H1 (cell line): Measurements from ENCODE around the gene OR2L13. TPM values are rescaled to one million over a fixed set of nuclear protein-coding genes. Genes with fewer than 3 reads are reported as not detected.

ENCODE experiments used
- CTCF ChIA-PET: fragments of 300-600 bp; sonication (Branson Sonifier 250); formaldehyde crosslinking; loops from one replicate; lab custom pipeline; 2021; ENCODE audit not compliant: partially characterized antibody; lab: Charles Lee
- POLR2A ChIA-PET: fragments of 300-600 bp; sonication (Branson Sonifier 250); formaldehyde crosslinking; loops from one replicate; lab custom pipeline; 2021; ENCODE audit warnings: inconsistent platforms; ENCODE audit not compliant: partially characterized antibody; lab: Charles Lee
- DNase-seq, 2 experiments: peaks; one replicate each; pipeline versions ENCODE4 v3.0.0 to v3.0.0-alpha.2; 2010 to 2022; ENCODE audit warnings: low spot score in 2 of 2, low read depth in 1 of 2, mixed read lengths in 1 of 2
- FAIRE-seq: peaks from 2 replicates; lab custom pipeline; 2011; peaks lifted over from hg19 to GRCh38; lab: Jason Lieb, UNC
- H2AFZ ChIP-seq: 2 replicates; pipeline ENCODE4 v1.8.1; 2012; ENCODE audit warnings: low read length, inconsistent platforms
- H2AK5ac ChIP-seq: 2 replicates; pipeline ENCODE4 v1.6.1; 2013; ENCODE audit warnings: low read depth, low read length
- H2BK120ac ChIP-seq: replicated peaks from 2 replicates; pipeline ENCODE3; 2013; ENCODE audit warnings: low read depth, low read length, inconsistent platforms
- H2BK12ac ChIP-seq: 2 replicates; pipeline ENCODE4 v1.6.1; 2013; ENCODE audit warnings: low read depth, low read length
- H2BK15ac ChIP-seq: 2 replicates; pipeline ENCODE4 v1.6.1; 2013; ENCODE audit warnings: low read length
- H2BK20ac ChIP-seq: 2 replicates; pipeline ENCODE4 v1.6.1; 2013; ENCODE audit warnings: low read length
- H2BK5ac ChIP-seq: 2 replicates; pipeline ENCODE4 v1.6.1; 2013; ENCODE audit warnings: low read depth, low read length
- H3K14ac ChIP-seq: 2 replicates; pipeline ENCODE4 v1.6.1; 2013; ENCODE audit warnings: inconsistent platforms; ENCODE audit not compliant: insufficient read length
- H3K18ac ChIP-seq: 2 replicates; pipeline ENCODE4 v1.6.1; 2013; ENCODE audit warnings: low read length; ENCODE audit errors: extremely low read depth
- H3K23ac ChIP-seq: 2 replicates; pipeline ENCODE4 v1.6.1; 2013; ENCODE audit warnings: inconsistent platforms; ENCODE audit not compliant: insufficient read length
- H3K23me2 ChIP-seq: 2 replicates; pipeline ENCODE4 v1.6.1; 2013; ENCODE audit warnings: low read depth, low read length
- H3K27ac ChIP-seq: 2 replicates; pipeline ENCODE4 v1.6.1; 2011; ENCODE audit warnings: low read depth, low read length, inconsistent platforms
- H3K27me3 ChIP-seq, 4 experiments: replicated peaks in 1 of 4; 1 replicate in 1 of 4; 2 replicates in 3 of 4; pipeline versions ENCODE4 v1.6.1 to v1.8.1; 2011 to 2013; ENCODE audit warnings: low read length in 3 of 4, mild to moderate bottlenecking in 3 of 4, inconsistent platforms in 2 of 4, mixed read lengths in 2 of 4, moderate library complexity in 1 of 4; ENCODE audit not compliant: control insufficient read depth in 3 of 4, insufficient read depth in 3 of 4; ENCODE audit errors: extremely low read depth in 1 of 4
- H3K36me3 ChIP-seq, 4 experiments: 2 replicates each; pipeline versions ENCODE4 v1.6.1 to v1.8.1; 2011 to 2013; ENCODE audit warnings: mild to moderate bottlenecking in 4 of 4, low read length in 3 of 4, moderate library complexity in 2 of 4, control low read depth in 1 of 4, inconsistent platforms in 1 of 4; ENCODE audit not compliant: insufficient read depth in 4 of 4, control insufficient read depth in 2 of 4
- H3K4ac ChIP-seq: replicated peaks from 2 replicates; pipeline ENCODE3; 2013; ENCODE audit warnings: low read length, low read depth, mixed read lengths, inconsistent platforms; ENCODE audit not compliant: insufficient read length
- H3K4me1 ChIP-seq, 4 experiments: replicated peaks in 1 of 4; 1 replicate in 1 of 4; 2 replicates in 3 of 4; pipeline versions ENCODE4 v1.6.1 to v1.8.1; 2011 to 2013; ENCODE audit warnings: low read length in 3 of 4, inconsistent platforms in 2 of 4, mixed read lengths in 1 of 4; ENCODE audit not compliant: insufficient read depth in 4 of 4, control insufficient read depth in 3 of 4
- H3K4me2 ChIP-seq, 2 experiments: 2 replicates each; pipeline versions ENCODE4 v1.6.1 to v1.8.1; 2011 to 2013; ENCODE audit warnings: low read depth in 2 of 2, low read length in 2 of 2, control low read depth in 1 of 2, inconsistent platforms in 1 of 2, mild to moderate bottlenecking in 1 of 2; ENCODE audit not compliant: insufficient read depth in 1 of 2
- H3K4me3 ChIP-seq, 4 experiments: fragments of 200-600, 300-600 bp in 1 of 4; sonication (generic), shearing (Covaris generic), sonication (Bioruptor Twin) in 1 of 4; 2 replicates each; pipeline versions ENCODE4 v1.5.1 to v1.8.1; 2011 to 2016; ENCODE audit warnings: low read length in 4 of 4, low read depth in 3 of 4, control low read depth in 2 of 4, inconsistent platforms in 2 of 4, mild to moderate bottlenecking in 2 of 4, mixed read lengths in 1 of 4, moderate library complexity in 1 of 4; ENCODE audit not compliant: insufficient read depth in 2 of 4; ENCODE audit errors: extremely low read depth in 1 of 4
- H3K56ac ChIP-seq: replicated peaks from 2 replicates; pipeline ENCODE3; 2013; ENCODE audit warnings: low read depth, mild to moderate bottlenecking, mixed read lengths, low read length, inconsistent platforms; ENCODE audit not compliant: insufficient read length
- H3K79me1 ChIP-seq: 2 replicates; pipeline ENCODE4 v1.6.1; 2013; ENCODE audit warnings: low read depth, low read length, control low read depth
- H3K79me2 ChIP-seq, 2 experiments: 2 replicates each; pipeline versions ENCODE4 v1.6.1 to v1.8.1; 2012 to 2013; ENCODE audit warnings: low read length in 2 of 2, mild to moderate bottlenecking in 2 of 2, inconsistent platforms in 1 of 2; ENCODE audit not compliant: insufficient read depth in 2 of 2, control insufficient read depth in 1 of 2
- H3K9ac ChIP-seq, 4 experiments: replicated peaks in 1 of 4; 1 replicate in 1 of 4; 2 replicates in 3 of 4; pipeline versions ENCODE4 v1.6.1 to v1.8.1; 2011 to 2013; ENCODE audit warnings: low read depth in 3 of 4, low read length in 3 of 4, control low read depth in 2 of 4, mild to moderate bottlenecking in 2 of 4, moderate library complexity in 2 of 4, inconsistent platforms in 1 of 4; ENCODE audit errors: extremely low read depth in 1 of 4
- H3K9me3 ChIP-seq, 2 experiments: 2 replicates each; pipeline versions ENCODE4 v1.6.1 to v1.8.1; 2012 to 2013; ENCODE audit warnings: mild to moderate bottlenecking in 2 of 2, moderate library complexity in 2 of 2, control low read depth in 1 of 2, inconsistent platforms in 1 of 2, low read depth in 1 of 2, low read length in 1 of 2, mixed read lengths in 1 of 2; ENCODE audit not compliant: insufficient read depth in 2 of 2
- H4K20me1 ChIP-seq, 2 experiments: replicated peaks in 1 of 2; 2 replicates each; pipeline versions ENCODE3 to v1.8.1; 2011 to 2013; ENCODE audit warnings: inconsistent platforms in 2 of 2, low read length in 2 of 2, mild to moderate bottlenecking in 1 of 2; ENCODE audit not compliant: insufficient read depth in 2 of 2, control insufficient read depth in 1 of 2
- H4K5ac ChIP-seq: 2 replicates; pipeline ENCODE4 v1.6.1; 2013; ENCODE audit warnings: low read length, low read depth, mixed read lengths, inconsistent platforms; ENCODE audit not compliant: insufficient read length
- H4K8ac ChIP-seq: 2 replicates; pipeline ENCODE4 v1.8.0; 2013; ENCODE audit warnings: mild to moderate bottlenecking, moderate library complexity, low read length, inconsistent platforms; ENCODE audit not compliant: insufficient read depth; ENCODE audit errors: extremely low read depth
- H4K91ac ChIP-seq: replicated peaks from 2 replicates; pipeline ENCODE3; 2013; ENCODE audit warnings: low read length, mixed read lengths, inconsistent platforms; ENCODE audit not compliant: insufficient read length
- ASH2L ChIP-seq: fragments of 200-600, 300-600 bp; sonication (generic); IDR thresholded peaks from one replicate; pipeline ENCODE4 v1.7.1; 2017; ENCODE audit warnings: low read length
- ATF3 ChIP-seq: IDR thresholded peaks from 2 replicates; pipeline ENCODE4 v1.6.1; 2011; ENCODE audit warnings: low read depth, mild to moderate bottlenecking, low read length; ENCODE audit not compliant: insufficient read depth
- CTCF ChIP-seq, 3 experiments: IDR thresholded peaks; 1 replicate in 2 of 3; 2 replicates in 1 of 3; pipeline versions ENCODE4 v1.5.1 to v1.6.1; 2011; ENCODE audit warnings: low read length in 3 of 3, mild to moderate bottlenecking in 3 of 3, inconsistent platforms in 2 of 3, low read depth in 1 of 3, moderate library complexity in 1 of 3; ENCODE audit not compliant: insufficient read depth in 1 of 3; ENCODE audit errors: control extremely low read depth in 1 of 3
- FOSL1 ChIP-seq: IDR thresholded peaks from 2 replicates; pipeline ENCODE4 v1.6.1; 2011; ENCODE audit warnings: mild to moderate bottlenecking, low read depth, low read length, moderate library complexity; ENCODE audit not compliant: insufficient read depth
- GTF2F1 ChIP-seq: IDR thresholded peaks from 2 replicates; pipeline ENCODE4 v1.6.1; 2012; ENCODE audit warnings: low read depth, low read length, improper control_type of control experiment, borderline replicate concordance
- NANOG ChIP-seq: IDR thresholded peaks from 2 replicates; pipeline ENCODE4 v1.6.1; 2011; ENCODE audit warnings: low read length, low read depth, mild to moderate bottlenecking, inconsistent platforms; ENCODE audit not compliant: insufficient read depth, poor library complexity, severe bottlenecking
- RAD21 ChIP-seq, 2 experiments: IDR thresholded peaks in 1 of 2; conservative IDR thresholded peaks in 1 of 2; 2 replicates each; pipeline ENCODE4 v1.6.1; 2011; ENCODE audit warnings: low read depth in 2 of 2, low read length in 2 of 2, improper control_type of control experiment in 1 of 2, inconsistent platforms in 1 of 2, mild to moderate bottlenecking in 1 of 2, moderate library complexity in 1 of 2
- SIRT6 ChIP-seq: IDR thresholded peaks from one replicate; pipeline ENCODE4 v1.7.1; 2012; ENCODE audit warnings: low read length, inconsistent platforms
- SP4 ChIP-seq: IDR thresholded peaks from 2 replicates; pipeline ENCODE4 v1.6.1; 2012; ENCODE audit warnings: low read length, inconsistent platforms
- SRF ChIP-seq: IDR thresholded peaks from 2 replicates; pipeline ENCODE4 v1.6.1; 2011; ENCODE audit warnings: mild to moderate bottlenecking, low read depth, low read length, moderate library complexity
- WGBS, 2 experiments: shearing (Covaris generic) in 1 of 2; methylation state at CpG; one replicate each; pipeline versions ENCODE4 v1.1.6 to v1.1.7; 2013 to 2015; ENCODE audit warnings: low lambda C conversion rate in 2 of 2, mixed read lengths in 2 of 2, inconsistent platforms in 1 of 2, low coverage in 1 of 2, missing lambda C conversion rate in 1 of 2; ENCODE audit not compliant: insufficient replicate concordance in 2 of 2, insufficient coverage in 1 of 2, insufficient read length in 1 of 2; ENCODE audit errors: extremely low coverage in 1 of 2, missing lambda C conversion rate in 1 of 2; 5-methylcytosine and 5-hydroxymethylcytosine counted together
- polyA plus RNA-seq, 7 experiments: library from polyadenylated mRNA; depleted of rRNA in 3 of 7; stranded (reverse) in 5 of 7; unstranded in 2 of 7; fragments of >200 nt in 5 of 7; fragments of 200-250 nt in 2 of 7; gene quantifications; 1 replicate in 5 of 7; 2 replicates in 1 of 7; 4 replicates in 1 of 7; pipeline versions ENCODE4 v1.2.1 to v1.2.3, GENCODE V29; 2011 to 2013; ENCODE audit warnings: missing spikeins in 2 of 7, mixed read lengths in 2 of 7
- total RNA-seq: library from RNA; stranded (reverse); fragmentation: NEBNext Ultra II Directional; extraction: Animal tissue kit (Norgen Biotek cat#: 25700); gene quantifications from 2 replicates; pipeline ENCODE4 v1.2.1, GENCODE V29; 2021

OR2L13 gene
- total and polyA plus RNA-seq, 2 of the 8 experiments (the other 6 are each of a cell fraction or from before 2014, with no cell fraction given): not detected

- H3K4me2 ChIP-seq: no peak overlapping the region
- DNase-seq (no peak), FAIRE-seq (no peak)
- ChIA-PET POLR2A (no interaction called here), CTCF (no interaction called here)
- no peak overlapping the region for H2BK12ac ChIP-seq
- H4K5ac ChIP-seq: no peak overlapping the region
- no peak overlapping the region for H2AFZ ChIP-seq
- H3K27ac ChIP-seq: no peak overlapping the region
- H2BK15ac ChIP-seq: no peak overlapping the region
- H3K23ac ChIP-seq: no peak overlapping the region
- no peak overlapping the region for H3K4me3 ChIP-seq
- H3K27me3 ChIP-seq: no peaks in the 10 kb centered on the region
- no peak overlapping the region for H2BK120ac ChIP-seq
- TF ChIP-seq ASH2L: no peak
- TF ChIP-seq SRF: no peak
- TF ChIP-seq RAD21 (IDR thresholded peaks at IDR 0.05 in 1 of 2, conservative IDR thresholded peaks at IDR 0.05 in 1 of 2; ENCODE audit: low read depth in 2 of 2, low read length in 2 of 2): no peak
- TF ChIP-seq ATF3: no peak
- no peak for TF ChIP-seq CTCF (IDR thresholded peaks at IDR 0.05; ENCODE audit: control extremely low read depth in 1 of 3, insufficient read depth in 1 of 3, low read depth in 1 of 3, low read length in 3 of 3)
- no peak for TF ChIP-seq FOSL1
- no peak for TF ChIP-seq GTF2F1
- no peak for TF ChIP-seq SP4
- no peak for TF ChIP-seq SIRT6
- TF ChIP-seq NANOG: no peak
- H3K79me1 ChIP-seq: no peaks in the 10 kb centered on the region
- H2BK20ac ChIP-seq: no peak overlapping the region
- H2BK5ac ChIP-seq: no peak overlapping the region
- H3K4ac ChIP-seq: no peak overlapping the region
- H3K36me3 ChIP-seq: no peaks in the 10 kb centered on the region
- H3K56ac ChIP-seq: no peak overlapping the region
- no peak overlapping the region; a peak in 1 of 7 replicates for H3K9ac ChIP-seq
- H3K79me2 ChIP-seq: no peaks in the 10 kb centered on the region
- no peaks in the 10 kb centered on the region for H3K4me1 ChIP-seq
- 92% methylated on average over 18 of the region's 21 CpGs; no CpG with 5 or more reads in 1 of the 2 experiments for WGBS, 2 experiments
- H3K18ac ChIP-seq: no peak overlapping the region
- no peak overlapping the region for H3K14ac ChIP-seq
- H4K91ac ChIP-seq: no peak overlapping the region
- peaks cover 36 to 44% of the 10 kb centered on the region in 2 experiments for H3K9me3 ChIP-seq
- H2AK5ac ChIP-seq: no peak overlapping the region
- H4K8ac ChIP-seq: no peak overlapping the region
- no peaks in the 10 kb centered on the region for H3K23me2 ChIP-seq
- no peaks in the 10 kb centered on the region for H4K20me1 ChIP-seq
Measured at GRCh38 chr1:248136811-248137210, 41.8 kb downstream of the OR2L13 start.
